Hepatocyte (in vitro differentiated cells): ENCODE measurements around the gene RFFL.

Experiments used
- EZH2 ChIP-seq: fragments of 200-600 bp; sonication (generic); IDR thresholded peaks from 2 replicates; pipeline ENCODE4 v1.6.1; 2016; ENCODE audit warnings: antibody characterized with exemption, mild to moderate bottlenecking, borderline replicate concordance
- EZH2phosphoT487 ChIP-seq: fragments of 200-600 bp; sonication (generic); IDR thresholded peaks from one replicate; pipeline ENCODE4 v1.6.1; 2018; ENCODE audit warnings: antibody characterized with exemption, mild to moderate bottlenecking, low read depth, moderate library complexity; ENCODE audit not compliant: unreplicated experiment, severe bottlenecking
- TF ChIP-seq, protein P1 (sequence below): fragments of 200-600 bp; sonication (generic); IDR thresholded peaks from 2 replicates; pipeline ENCODE4 v1.5.1; 2016; ENCODE audit warnings: antibody characterized with exemption, mild to moderate bottlenecking; ENCODE audit not compliant: poor library complexity

DNA sequence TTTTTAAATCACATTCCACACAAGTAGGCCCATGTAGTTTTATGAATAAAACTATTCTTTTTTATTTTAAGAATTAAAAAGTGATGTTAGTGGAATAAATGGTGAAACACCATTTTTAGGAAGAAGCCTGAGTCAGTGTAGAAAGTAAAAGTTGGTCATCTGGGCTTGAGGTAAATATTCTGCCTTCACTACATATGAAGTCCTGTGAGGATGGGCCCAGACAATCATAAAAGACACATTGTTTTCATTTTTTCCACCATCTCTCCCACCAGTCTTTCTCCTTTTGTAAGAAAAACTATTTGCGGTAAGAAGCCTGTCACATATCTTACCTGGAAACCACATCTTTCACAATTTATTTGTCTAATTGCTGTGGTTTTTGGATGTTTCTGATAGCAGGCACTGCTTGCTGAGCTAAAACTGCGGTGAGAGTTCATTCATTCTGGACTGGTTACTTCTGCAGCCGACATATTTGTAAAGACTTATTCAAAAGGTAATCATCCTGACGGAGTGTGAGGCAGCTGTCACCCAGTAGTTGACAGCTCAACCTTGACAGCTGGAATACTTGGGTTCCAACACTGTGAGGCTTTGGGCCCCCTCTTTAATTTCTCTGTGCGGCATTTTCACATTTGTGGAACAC is 10.6 kb upstream of the RFFL start:
- TF ChIP-seq, protein P1, sequence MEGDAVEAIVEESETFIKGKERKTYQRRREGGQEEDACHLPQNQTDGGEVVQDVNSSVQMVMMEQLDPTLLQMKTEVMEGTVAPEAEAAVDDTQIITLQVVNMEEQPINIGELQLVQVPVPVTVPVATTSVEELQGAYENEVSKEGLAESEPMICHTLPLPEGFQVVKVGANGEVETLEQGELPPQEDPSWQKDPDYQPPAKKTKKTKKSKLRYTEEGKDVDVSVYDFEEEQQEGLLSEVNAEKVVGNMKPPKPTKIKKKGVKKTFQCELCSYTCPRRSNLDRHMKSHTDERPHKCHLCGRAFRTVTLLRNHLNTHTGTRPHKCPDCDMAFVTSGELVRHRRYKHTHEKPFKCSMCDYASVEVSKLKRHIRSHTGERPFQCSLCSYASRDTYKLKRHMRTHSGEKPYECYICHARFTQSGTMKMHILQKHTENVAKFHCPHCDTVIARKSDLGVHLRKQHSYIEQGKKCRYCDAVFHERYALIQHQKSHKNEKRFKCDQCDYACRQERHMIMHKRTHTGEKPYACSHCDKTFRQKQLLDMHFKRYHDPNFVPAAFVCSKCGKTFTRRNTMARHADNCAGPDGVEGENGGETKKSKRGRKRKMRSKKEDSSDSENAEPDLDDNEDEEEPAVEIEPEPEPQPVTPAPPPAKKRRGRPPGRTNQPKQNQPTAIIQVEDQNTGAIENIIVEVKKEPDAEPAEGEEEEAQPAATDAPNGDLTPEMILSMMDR = no peak
- TF ChIP-seq EZH2 (no peak), EZH2phosphoT487 (no peak)
